Upper lobe of left lung (tissue), 6 donors: ENCODE results near the gene OGFR. TPM values are rescaled to one million over a fixed set of nuclear protein-coding genes. Genes with fewer than 3 reads are reported as not detected.

Source experiments
- ATAC-seq, 2 donors: fragments of 200-7000 bp; cut with Tn5 transposase; one replicate each; pipeline ENCODE4 v1.9.1; 2022; ENCODE audit warnings: mild to moderate bottlenecking in 2 of 2, moderate library complexity in 2 of 2; ENCODE audit not compliant: low FRiP score in 2 of 2
- DNase-seq, 2 donors: peaks; one replicate each; pipeline ENCODE4 v3.0.0-alpha.2; 2019 to 2020
- H3K27ac ChIP-seq, 4 donors: fragments of 200-600 bp; sonication (generic); one replicate each; pipeline ENCODE4 v1.5.1; 2016 to 2019
- H3K27me3 ChIP-seq, 4 donors: fragments of 200-600 bp; sonication (generic); one replicate each; pipeline ENCODE4 v1.5.1; 2017 to 2019
- H3K36me3 ChIP-seq, 4 donors: fragments of 200-600 bp; sonication (generic); one replicate each; pipeline ENCODE4 v1.5.1; 2016 to 2019
- H3K4me1 ChIP-seq, 4 donors: fragments of 200-600 bp; sonication (generic); one replicate each; pipeline ENCODE4 v1.5.1; 2018 to 2019
- H3K4me3 ChIP-seq, 4 donors: fragments of 200-600 bp; sonication (generic); one replicate each; pipeline ENCODE4 v1.5.1; 2017 to 2019; ENCODE audit warnings: mild to moderate bottlenecking in 2 of 4, moderate library complexity in 1 of 4
- H3K9me3 ChIP-seq, 4 donors: fragments of 200-600 bp; sonication (generic); one replicate each; pipeline ENCODE4 v1.5.1; 2018 to 2019
- CTCF ChIP-seq, 6 experiments: fragments of 450-650 bp in 4 of 6; fragments of 200-600 bp in 2 of 6; sonication (generic) in 2 of 6; IDR thresholded peaks; one replicate each; pipeline ENCODE4 v1.5.1; 2016 to 2019; ENCODE audit warnings: antibody characterized with exemption in 6 of 6
- POLR2AphosphoS5 ChIP-seq, 2 donors: sonication (generic); formaldehyde crosslinking; IDR thresholded peaks; one replicate each; pipeline ENCODE4 v1.5.1; 2017; ENCODE audit warnings: antibody characterized with exemption in 2 of 2
- WGBS, 2 donors: methylation state at CpG; one replicate each; pipeline ENCODE4 v1.1.5; 2017 to 2018; 5-methylcytosine and 5-hydroxymethylcytosine counted together
- small RNA-seq, 4 donors: library from RNA; depleted of rRNA; stranded (forward); fragments of <200 nt; gene quantifications; one replicate each; pipeline ENCODE3, GENCODE V24; 2016
- total RNA-seq, 6 donors: library from RNA; depleted of rRNA in 4 of 6; stranded (reverse); fragments of >200 nt in 4 of 6; gene quantifications; one replicate each; pipeline versions ENCODE4 v1.1.0 to v1.2.1, GENCODE V29; 2016 to 2021
- donor health status: DM: no; HTN: no; CAD: no; lungs with moderate emphysema.
- donor health status: DM: no; HTN: yes; CAD: no; lungs with severe emphysema.

Gene OGFR
- total RNA-seq, 6 donors from 2014 or later: 63.8 to 166 (median 74.9) TPM

GRCh38 chr20:62861726-62862336, 57.2 kb downstream of the OGFR start, which contains the start of gene TCFL5:
Gene TCFL5, minus strand, starts transcription at chr20:62861822. Its CDS starts 152 bp downstream, at chr20:62861670.
- Histone ChIP-seq H3K27ac (peak within 1 kb of the TSS in 3 of 4 donors; percentile 40 to 49 (median 40)), H3K36me3 (peaks cover 0 to 5% (median 2%) of the 10 kb centered on the region in 4 donors), H3K4me3 (peak within 1 kb of the TSS in 3 of 4 donors; percentile 54 to 69 (median 59)), H3K9me3 (no peaks in the 10 kb centered on the region), H3K27me3 (no peaks in the 10 kb centered on the region), H3K4me1 (peaks cover 14 to 23% (median 15%) of the 10 kb centered on the region in 4 donors)
- DNase-seq (peak; percentile 94 to 99), ATAC-seq (peak; percentile 99 to 100)
- 45% methylated on average over 14 of the region's 70 CpGs; no CpG with 5 or more reads in 1 of the 2 donors for WGBS, 2 donors
- TF ChIP-seq POLR2AphosphoS5 (IDR thresholded peaks at IDR 0.05) (peak; percentile 13 to 51), CTCF (IDR thresholded peaks at IDR 0.05) (no peak)

Small RNA genes lying within 50 kb of the gene (small RNA-seq; reads per million reads assigned to genes)
- gene DPH3P1: 0 reads per million in 4 donors

Other genes starting within 250 kb of the OGFR start
- gene SLCO4A1, start 162.3 kb upstream of the OGFR start, total RNA-seq: 10 to 100 TPM; 39.9 to 86.7 (median 49.1) TPM
- 1 to 10 TPM in 1 of 6 donors, under 1 TPM in 4, not detected in 1; 0.20 to 1.4 (median 0.26) TPM for gene NTSR1, start 96.0 kb upstream of the OGFR start, total RNA-seq
- 10 to 100 TPM in 2 of 6 donors, 1 to 10 TPM in 4; 6.4 to 22.0 (median 8.5) TPM for gene MRGBP, start 8.4 kb upstream of the OGFR start, total RNA-seq
- gene COL9A3, start 12.2 kb downstream of the OGFR start, total RNA-seq: 1 to 10 TPM in 4 of 6 donors, under 1 TPM in 1, not detected in 1; 0.57 to 8.4 (median 2.1) TPM
- gene TCFL5, start 57.0 kb downstream of the OGFR start, total RNA-seq: 1 to 10 TPM; 2.1 to 9.6 (median 7.1) TPM
- gene DIDO1, start 121.7 kb downstream of the OGFR start, total RNA-seq: 100 to 1,000 TPM in 1 of 6 donors, 10 to 100 TPM in 5; 51.6 to 109 (median 58.9) TPM
- gene GID8, start 133.3 kb downstream of the OGFR start, total RNA-seq: 10 to 100 TPM; 18.6 to 33.2 (median 26.3) TPM
- gene SLC17A9, start 147.9 kb downstream of the OGFR start, total RNA-seq: 10 to 100 TPM in 4 of 6 donors, 1 to 10 TPM in 2; 3.8 to 18.5 (median 14.4) TPM
- gene BHLHE23, start 202.1 kb downstream of the OGFR start, total RNA-seq: not detected